ENCODE measurements around the gene SUPT16H. TPM values are rescaled to one million over a fixed set of nuclear protein-coding genes. Genes with fewer than 3 reads are reported as not detected.

Gene SUPT16H
- polyA plus RNA-seq, 1 of the 3 experiments (the other 2 are of a cell fraction): 53.7 TPM

- ChIA-PET POLR2A (interaction anchor here (0.9 to 1.2 kb wide), 3 partner anchors 9 to 127 kb away, joined by 3 to 6 read pairs (median 4); partner anchors contain the start of genes CHD8 and METTL3), CTCF (interaction anchor here (1.1 to 1.2 kb wide), 2 partner anchors 19 to 23 kb away, joined by 3 read pairs; no protein-coding TSS in a partner anchor)
- Histone ChIP-seq H3F3A (replicated peaks; ENCODE audit: insufficient read depth) (peaks cover 40% of the 10 kb centered on the region), H3K4me3 (ENCODE audit: low read depth in 2 of 2, low read length in 1 of 2) (peak overlapping the region; percentile 77 to 83), H3K79me2 (ENCODE audit: insufficient read depth) (peaks cover 43% of the 10 kb centered on the region), H3K27me3 (ENCODE audit: insufficient read depth) (no peaks in the 10 kb centered on the region), H3K36me3 (replicated peaks in 1 of 2; ENCODE audit: control insufficient read depth in 1 of 2, insufficient read depth in 2 of 2, low read length in 1 of 2) (peaks cover 28 to 46% of the 10 kb centered on the region in 2 experiments), H2AFZ (ENCODE audit: low read depth) (peak overlapping the region; percentile 65; the same call in 1 of the 2 replicates), H3K9me2 (no peaks in the 10 kb centered on the region), H3K9me3 (no peaks in the 10 kb centered on the region), H3K4me2 (peak overlapping the region; percentile 88), H3K27ac (ENCODE audit: low read depth in 2 of 2, low read length in 1 of 2) (peak overlapping the region; percentile 94 to 98), H4K20me1 (ENCODE audit: insufficient read depth) (peaks cover 17% of the 10 kb centered on the region), H3K4me1 (ENCODE audit: control insufficient read depth in 1 of 2, insufficient read depth in 2 of 2, low read depth in 1 of 2, low read length in 1 of 2) (peaks cover 18 to 19% of the 10 kb centered on the region in 2 experiments; a peak in 3 of 4 replicates), H3K9ac (peak overlapping the region; percentile 95; the same call in 1 of the 2 replicates)
- TF ChIP-seq GABPA (IDR thresholded peaks at IDR 0.05; ENCODE audit: low read depth) (no peak), POLR2AphosphoS5 (IDR thresholded peaks at IDR 0.05; ENCODE audit: low read depth, low read length) (0 out of 2 replicates have a peak, but pooled peaks have one; percentile 16)
- DNase-seq: no peak
- 2% methylated on average over 12 of the region's 12 CpGs for WGBS (ENCODE audit: low lambda C conversion rate)
Observed at GRCh38 chr14:21384494-21384851, 654 bp upstream of the SUPT16H start.

GRCh38 chr14:21382886-21383847, 652 bp downstream of the SUPT16H start:
- TF ChIP-seq TAF1 (IDR thresholded peaks at IDR 0.05; ENCODE audit: borderline replicate concordance, low read depth, low read length) (no peak), MXI1 (IDR thresholded peaks at IDR 0.05; ENCODE audit: low read depth, low read length) (peak; percentile 58)
- Histone ChIP-seq H2AFZ (ENCODE audit: low read depth) (peak overlapping the region; percentile 61), H3K9me3 (no peaks in the 10 kb centered on the region), H3K79me2 (ENCODE audit: insufficient read depth) (peaks cover 56% of the 10 kb centered on the region), H3K9me2 (no peaks in the 10 kb centered on the region), H3K36me3 (replicated peaks in 1 of 2; ENCODE audit: control insufficient read depth in 1 of 2, insufficient read depth in 2 of 2, low read length in 1 of 2) (peaks cover 31 to 40% of the 10 kb centered on the region in 2 experiments), H3K4me2 (peak overlapping the region; percentile 88), H4K20me1 (ENCODE audit: insufficient read depth) (peaks cover 17% of the 10 kb centered on the region), H3K4me1 (ENCODE audit: control insufficient read depth in 1 of 2, insufficient read depth in 2 of 2, low read depth in 1 of 2, low read length in 1 of 2) (peaks cover 18 to 19% of the 10 kb centered on the region in 2 experiments; a peak in 3 of 4 replicates), H3K4me3 (ENCODE audit: low read depth in 2 of 2, low read length in 1 of 2) (peak overlapping the region; percentile 77 to 83), H3K27ac (ENCODE audit: low read depth in 2 of 2, low read length in 1 of 2) (peak overlapping the region; percentile 94 to 98), H3K9ac (peak overlapping the region; percentile 95), H3K27me3 (ENCODE audit: insufficient read depth) (no peaks in the 10 kb centered on the region), H3F3A (replicated peaks; ENCODE audit: insufficient read depth) (peaks cover 40% of the 10 kb centered on the region)
- ChIA-PET POLR2A (interaction anchor here (0.6 to 1.0 kb wide), 2 partner anchors 54 to 125 kb away, joined by 3 to 6 read pairs; no protein-coding TSS in a partner anchor), CTCF (interaction anchor here (0.7 to 1.2 kb wide), 2 partner anchors 14 to 126 kb away, joined by 3 read pairs; no protein-coding TSS in a partner anchor)
- under 1% methylated on average over 39 of the region's 39 CpGs for WGBS (ENCODE audit: low lambda C conversion rate)
- DNase-seq: peak; percentile 48

GRCh38 chr14:21382095-21382494, 1.7 kb downstream of the SUPT16H start:
- H3K27me3 ChIP-seq (ENCODE audit: insufficient read depth): no peaks in the 10 kb centered on the region
- peak overlapping the region; percentile 88 for H3K4me2 ChIP-seq
- H3K27ac ChIP-seq (ENCODE audit: low read depth in 2 of 2, low read length in 1 of 2): peak overlapping the region in 1 of 2 experiments; percentile 94; a peak in 1 of 4 replicates
- H3K36me3 ChIP-seq (replicated peaks in 1 of 2; ENCODE audit: control insufficient read depth in 1 of 2, insufficient read depth in 2 of 2, low read length in 1 of 2): peaks cover 26 to 37% of the 10 kb centered on the region in 2 experiments
- H3K9me2 ChIP-seq: no peaks in the 10 kb centered on the region
- H3K4me1 ChIP-seq (ENCODE audit: control insufficient read depth in 1 of 2, insufficient read depth in 2 of 2, low read depth in 1 of 2, low read length in 1 of 2): peaks cover 18 to 19% of the 10 kb centered on the region in 2 experiments; a peak in 3 of 4 replicates
- H3F3A ChIP-seq (replicated peaks; ENCODE audit: insufficient read depth): peaks cover 34% of the 10 kb centered on the region
- peak overlapping the region; percentile 95; the same call in 1 of the 2 replicates for H3K9ac ChIP-seq
- no peak overlapping the region for H2AFZ ChIP-seq (ENCODE audit: low read depth)
- peaks cover 67% of the 10 kb centered on the region for H3K79me2 ChIP-seq (ENCODE audit: insufficient read depth)
- H3K9me3 ChIP-seq: no peaks in the 10 kb centered on the region
- H3K4me3 ChIP-seq (ENCODE audit: low read depth in 2 of 2, low read length in 1 of 2): peak overlapping the region; percentile 77 to 83; a peak in 3 of 4 replicates
- ChIA-PET POLR2A (interaction anchor here (1.0 kb wide), 1 partner anchor 124 kb away, joined by 6 read pairs; no protein-coding TSS in a partner anchor), CTCF (interaction anchor here (1.2 kb wide), 1 partner anchor 125 kb away, joined by 3 read pairs; no protein-coding TSS in a partner anchor)
- H4K20me1 ChIP-seq (ENCODE audit: insufficient read depth): peaks cover 20% of the 10 kb centered on the region
- DNase-seq: no peak
- no peak for TF ChIP-seq CTCF (IDR thresholded peaks at IDR 0.05)
- no peak for TF ChIP-seq RCOR1 (IDR thresholded peaks at IDR 0.05; ENCODE audit: low read length)
- TF ChIP-seq NFIC (IDR thresholded peaks at IDR 0.05; ENCODE audit: borderline replicate concordance): no peak
- TF ChIP-seq ELF1 (IDR thresholded peaks at IDR 0.05): no peak
- no peak for TF ChIP-seq NRF1 (IDR thresholded peaks at IDR 0.05; ENCODE audit: low read depth, low read length)
- TF ChIP-seq MXI1 (IDR thresholded peaks at IDR 0.05; ENCODE audit: low read depth, low read length): no peak
- no peak for TF ChIP-seq USF2 (IDR thresholded peaks at IDR 0.05; ENCODE audit: borderline replicate concordance, low read depth, low read length)
- TF ChIP-seq RXRA (IDR thresholded peaks at IDR 0.05; ENCODE audit: borderline replicate concordance, low read depth): no peak
- no peak for TF ChIP-seq CHD2 (IDR thresholded peaks at IDR 0.05; ENCODE audit: low read length, partially characterized antibody)
- TF ChIP-seq POLR2AphosphoS5 (IDR thresholded peaks at IDR 0.05; ENCODE audit: low read depth, low read length): no peak
- no peak for TF ChIP-seq SIN3A (IDR thresholded peaks at IDR 0.05; ENCODE audit: borderline replicate concordance, low read depth, low read length)
- no peak for TF ChIP-seq FOSL2 (IDR thresholded peaks at IDR 0.05; ENCODE audit: borderline replicate concordance, low read depth)
- TF ChIP-seq TCF12 (IDR thresholded peaks at IDR 0.05): no peak
- TF ChIP-seq EZH2phosphoT487 (IDR thresholded peaks at IDR 0.05; ENCODE audit: borderline replicate concordance, low read depth): no peak
- no peak for TF ChIP-seq MEF2A (IDR thresholded peaks at IDR 0.05; ENCODE audit: borderline replicate concordance, low read depth)
